HG03103 (cell line): Measurements from ENCODE around the gene TTC13.

Experiments
- ATAC-seq: cut with Tn5 transposase; IDR thresholded peaks from one replicate; pipeline ENCODE4 v1.9.1; 2021; ENCODE audit warnings: low read depth; ENCODE audit not compliant: unreplicated experiment

Gene TTC13

GRCh38 chr1:230913496-230913895 lies 65.2 kb downstream of the TTC13 start:
- ATAC-seq: no peak

GRCh38 chr1:230910755-230911117 lies 67.9 kb downstream of the TTC13 start:
- ATAC-seq: no peak

- ATAC-seq: no peak
Measured at GRCh38 chr1:230909974-230910754, 68.5 kb downstream of the TTC13 start.

- no peak for ATAC-seq
Measured at GRCh38 chr1:230907472-230908205, 71.0 kb downstream of the TTC13 start.

- no peak for ATAC-seq
Measured at GRCh38 chr1:230906226-230906625, 72.4 kb downstream of the TTC13 start.

- no peak for ATAC-seq
Measured at GRCh38 chr1:230905733-230906132, 72.9 kb downstream of the TTC13 start.

GRCh38 chr1:230902349-230902923 lies 76.2 kb downstream of the TTC13 start:
- no peak for ATAC-seq

- ATAC-seq: no peak
Measured at GRCh38 chr1:230901671-230902070, 77.0 kb downstream of the TTC13 start.

- no peak for ATAC-seq
Measured at GRCh38 chr1:230900984-230901383, 77.7 kb downstream of the TTC13 start.

- no peak for ATAC-seq
Measured at GRCh38 chr1:230899841-230900251, 78.8 kb downstream of the TTC13 start.

GRCh38 chr1:230898748-230899147 lies 79.9 kb downstream of the TTC13 start:
- no peak for ATAC-seq

- no peak for ATAC-seq
Measured at GRCh38 chr1:230898144-230898543, 80.5 kb downstream of the TTC13 start.

GRCh38 chr1:230896779-230897178 lies 81.9 kb downstream of the TTC13 start:
- ATAC-seq: no peak

- no peak for ATAC-seq
Measured at GRCh38 chr1:230895452-230895851, 83.2 kb downstream of the TTC13 start.

GRCh38 chr1:230894664-230895063 lies 84.0 kb downstream of the TTC13 start:
- ATAC-seq: no peak

- no peak for ATAC-seq
Measured at GRCh38 chr1:230894032-230894431, 84.6 kb downstream of the TTC13 start.

- ATAC-seq: no peak
Measured at GRCh38 chr1:230892018-230892491, 86.6 kb downstream of the TTC13 start.

- no peak for ATAC-seq
Measured at GRCh38 chr1:230891413-230891812, 87.2 kb downstream of the TTC13 start.

GRCh38 chr1:230884646-230885045 lies 94.0 kb downstream of the TTC13 start:
- no peak for ATAC-seq

GRCh38 chr1:230883967-230884366 lies 94.7 kb downstream of the TTC13 start:
- no peak for ATAC-seq

- no peak for ATAC-seq
Measured at GRCh38 chr1:230879778-230880177, 98.9 kb downstream of the TTC13 start.

- ATAC-seq: no peak
Measured at GRCh38 chr1:230878591-230878990, 100.1 kb downstream of the TTC13 start.
